NCI-H2227 (cell line): ENCODE measurements around the gene PRKCE.

Experiments used
- DNase-seq: peaks from one replicate; lab custom pipeline; 2025; ENCODE audit not compliant: unreplicated experiment; lab: John Stamatoyannopoulos, UW

The PRKCE gene

GRCh38 chr2:46157072-46157965 is 505.8 kb downstream of the PRKCE start:
- DNase-seq, result no peak

- DNase-seq, result no peak
Measured at GRCh38 chr2:46157966-46158310, 506.5 kb downstream of the PRKCE start.

- no peak for DNase-seq
Measured at GRCh38 chr2:46158661-46159060, 507.2 kb downstream of the PRKCE start.

DNA sequence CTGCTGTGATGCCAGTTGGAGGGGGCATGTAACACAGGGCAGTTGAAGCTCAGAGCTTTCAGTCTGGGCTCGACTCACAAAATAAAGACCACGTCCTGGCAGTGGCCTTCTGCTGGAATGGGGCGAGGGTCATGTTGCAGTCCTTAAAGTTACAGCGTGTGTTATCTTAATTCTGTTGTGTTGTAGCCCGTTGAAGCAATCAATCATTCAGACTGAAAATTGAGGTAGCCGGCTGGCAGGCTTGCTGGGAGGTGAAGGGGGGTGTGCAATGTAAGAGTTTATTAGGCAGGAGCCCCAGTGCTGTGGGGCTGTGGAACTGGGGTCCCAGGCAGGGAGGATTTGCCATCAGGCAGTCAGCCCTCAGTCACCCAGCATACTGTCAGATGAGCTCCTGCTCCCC is 508.9 kb downstream of the PRKCE start:
- no peak for DNase-seq

- no peak for DNase-seq
Measured at GRCh38 chr2:46161315-46161714, 509.8 kb downstream of the PRKCE start.

DNA sequence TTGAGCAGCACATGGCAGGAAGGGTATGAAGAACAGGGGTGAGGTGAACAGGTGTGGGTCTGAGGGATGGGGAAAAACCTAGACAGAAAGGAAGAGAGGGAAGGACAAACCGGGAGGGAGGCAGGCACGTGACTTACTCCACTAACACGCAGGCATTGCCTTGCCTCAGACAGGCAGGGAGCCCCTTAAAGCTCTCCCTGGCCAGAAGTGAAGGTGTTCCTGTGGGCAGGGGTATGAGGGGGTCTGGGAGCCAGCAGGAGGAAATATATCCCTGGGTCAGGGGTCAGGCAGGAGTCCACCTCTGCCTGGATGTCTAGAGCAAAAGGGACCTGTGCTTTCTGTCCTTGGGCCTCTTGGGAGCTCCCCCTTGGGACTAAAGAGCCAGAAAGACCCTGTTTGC is 510.4 kb downstream of the PRKCE start:
- DNase-seq, result no peak

- no peak for DNase-seq
Measured at GRCh38 chr2:46162329-46163097, 511.0 kb downstream of the PRKCE start.

DNA sequence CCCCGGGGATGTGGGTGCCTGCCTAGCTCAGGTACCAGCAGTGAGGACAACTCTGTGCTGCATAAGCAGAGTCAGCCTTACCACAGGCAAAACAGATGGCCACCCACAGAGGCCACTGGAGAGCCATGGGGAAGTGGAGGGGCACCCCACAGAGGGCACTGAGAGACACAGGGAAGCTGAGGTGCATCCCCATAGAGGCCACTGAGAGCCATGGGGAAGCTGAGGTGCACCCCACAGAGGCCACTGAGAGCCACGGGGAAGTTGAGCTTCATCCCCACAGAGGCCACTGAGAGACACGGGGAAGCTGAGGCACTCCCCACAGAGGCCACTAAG is 511.6 kb downstream of the PRKCE start:
- DNase-seq, result no peak

DNA sequence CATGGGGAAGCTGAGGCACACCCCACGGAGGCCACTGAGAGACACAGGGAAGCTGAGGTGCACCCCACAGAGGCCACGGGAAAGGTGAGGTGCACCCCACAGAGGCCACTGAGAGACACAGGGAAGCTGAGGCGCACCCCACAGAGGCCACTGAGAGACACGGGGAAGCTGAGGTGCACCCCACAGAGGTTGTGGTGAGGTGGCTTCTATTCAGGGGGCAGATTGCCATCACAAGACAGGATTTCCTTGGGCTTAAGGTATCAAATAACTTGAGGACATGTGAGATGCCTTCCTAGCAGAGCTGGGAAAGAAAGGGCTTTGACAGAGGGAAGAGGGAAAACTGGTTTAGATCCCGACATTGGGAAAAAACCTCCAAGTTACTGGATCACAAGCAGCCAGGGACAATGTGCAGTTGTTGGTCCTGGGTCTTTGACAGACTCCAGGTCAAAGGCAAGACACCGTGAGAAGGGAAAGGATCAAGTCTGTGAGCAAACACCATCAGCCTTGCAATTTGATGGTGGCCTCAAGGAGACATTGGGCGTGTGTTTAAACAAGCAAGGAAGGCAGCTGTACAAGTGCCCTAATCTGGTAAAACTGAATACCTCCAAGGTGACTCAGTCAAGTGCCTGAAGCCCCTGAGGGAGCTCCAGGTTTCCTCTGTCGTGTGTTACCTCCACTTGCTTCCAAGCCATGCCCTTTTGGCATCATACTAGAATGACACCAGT is 512.5 kb downstream of the PRKCE start:
- DNase-seq, result no peak

DNA sequence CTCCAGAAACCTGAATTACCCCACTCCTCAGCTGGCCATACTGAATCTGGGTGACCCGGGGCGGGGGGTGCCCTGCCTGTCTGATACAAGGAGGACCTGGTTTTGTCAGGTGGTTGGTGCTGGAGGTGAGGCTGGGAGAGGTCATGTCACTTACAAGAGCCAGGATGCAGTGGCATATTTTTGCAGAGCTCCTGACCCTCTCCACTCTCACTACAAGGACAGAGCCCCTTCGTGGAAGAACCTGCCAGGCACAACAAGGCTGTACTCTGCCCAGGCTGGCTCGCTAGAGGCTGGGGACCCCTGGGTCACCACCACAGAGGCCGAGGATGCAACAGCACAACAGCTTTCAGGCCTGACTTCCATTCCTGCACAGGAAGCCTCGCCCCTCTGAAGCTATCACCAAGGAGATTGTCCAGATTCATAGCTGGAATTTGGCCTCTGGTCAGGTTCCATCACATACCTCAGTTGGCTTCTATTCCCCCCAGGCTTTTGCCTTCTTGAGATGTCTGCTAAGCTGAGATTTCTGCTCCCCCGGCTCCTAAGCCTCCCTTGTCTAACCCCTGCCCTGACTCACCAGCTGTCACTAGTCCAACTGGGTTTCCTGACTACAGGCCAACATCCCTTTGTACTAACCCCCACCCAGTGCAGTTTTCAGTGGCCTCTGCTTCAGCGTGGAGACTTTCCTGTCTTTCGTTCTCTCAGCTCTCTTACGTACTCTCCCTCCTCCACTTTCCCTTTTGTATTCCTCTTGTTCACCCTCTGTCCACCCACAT is 513.2 kb downstream of the PRKCE start:
- DNase-seq, result no peak

DNA sequence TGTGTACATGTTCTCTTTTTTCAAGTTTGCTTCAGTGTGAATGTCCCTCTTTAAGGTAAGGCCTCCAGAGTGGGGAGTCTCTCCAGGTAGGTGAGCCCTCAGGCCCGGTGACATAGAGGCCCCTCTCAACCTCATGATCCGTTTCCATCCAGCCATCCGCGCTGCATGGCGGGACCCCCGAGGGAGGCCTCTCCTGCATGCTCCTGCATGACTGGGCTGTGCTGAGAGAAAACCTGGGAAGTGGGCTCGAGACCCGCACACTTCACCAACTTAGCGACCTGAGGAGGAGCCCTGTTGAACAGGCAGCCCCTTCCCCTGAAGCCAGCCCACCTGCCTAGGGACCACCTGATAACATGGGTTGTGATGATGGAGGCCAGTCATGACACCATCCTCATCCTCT is 514.4 kb downstream of the PRKCE start:
- DNase-seq, result no peak

- no peak for DNase-seq
Measured at GRCh38 chr2:46167406-46167805, 515.9 kb downstream of the PRKCE start.

DNA sequence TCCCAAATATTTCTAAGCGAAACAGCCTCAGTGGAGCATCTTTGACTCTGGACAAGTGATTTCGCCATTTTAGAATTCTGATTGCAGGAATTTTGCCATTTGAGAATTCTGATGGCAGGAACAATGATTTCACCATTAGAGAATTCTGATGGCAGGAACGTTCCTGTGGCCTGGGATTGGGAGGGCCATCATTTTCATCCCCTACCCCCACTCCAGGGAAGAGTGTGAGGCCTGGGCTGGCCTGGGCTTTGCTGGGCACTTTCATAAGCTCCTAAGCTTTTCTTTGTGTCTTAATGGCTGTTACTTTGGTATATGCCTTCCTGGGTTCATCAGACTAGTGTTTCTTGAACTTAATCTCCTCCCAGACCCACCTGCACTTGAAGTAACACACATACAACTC is 516.4 kb downstream of the PRKCE start:
- no peak for DNase-seq

DNA sequence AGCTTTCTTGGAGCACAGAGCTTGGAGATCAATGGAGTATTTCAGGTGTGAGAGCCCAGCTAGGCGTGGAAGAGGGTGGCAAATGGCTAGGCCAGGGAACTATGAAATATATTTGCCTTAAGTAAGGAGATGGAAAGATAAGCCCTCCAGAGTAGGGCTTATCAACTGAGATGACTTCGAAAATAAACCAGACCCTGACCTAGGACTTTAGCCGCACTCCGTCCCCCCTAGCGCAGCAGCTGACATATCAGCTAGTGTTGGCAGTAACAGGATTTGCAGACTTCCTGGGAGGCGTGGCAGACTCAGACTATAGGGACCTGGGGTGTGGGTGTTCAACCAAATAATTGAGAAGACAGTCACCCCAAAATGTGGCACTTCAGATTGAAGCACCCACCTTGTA is 518.0 kb downstream of the PRKCE start:
- DNase-seq, result no peak

GRCh38 chr2:46170026-46170425 is 518.6 kb downstream of the PRKCE start:
- no peak for DNase-seq

DNA sequence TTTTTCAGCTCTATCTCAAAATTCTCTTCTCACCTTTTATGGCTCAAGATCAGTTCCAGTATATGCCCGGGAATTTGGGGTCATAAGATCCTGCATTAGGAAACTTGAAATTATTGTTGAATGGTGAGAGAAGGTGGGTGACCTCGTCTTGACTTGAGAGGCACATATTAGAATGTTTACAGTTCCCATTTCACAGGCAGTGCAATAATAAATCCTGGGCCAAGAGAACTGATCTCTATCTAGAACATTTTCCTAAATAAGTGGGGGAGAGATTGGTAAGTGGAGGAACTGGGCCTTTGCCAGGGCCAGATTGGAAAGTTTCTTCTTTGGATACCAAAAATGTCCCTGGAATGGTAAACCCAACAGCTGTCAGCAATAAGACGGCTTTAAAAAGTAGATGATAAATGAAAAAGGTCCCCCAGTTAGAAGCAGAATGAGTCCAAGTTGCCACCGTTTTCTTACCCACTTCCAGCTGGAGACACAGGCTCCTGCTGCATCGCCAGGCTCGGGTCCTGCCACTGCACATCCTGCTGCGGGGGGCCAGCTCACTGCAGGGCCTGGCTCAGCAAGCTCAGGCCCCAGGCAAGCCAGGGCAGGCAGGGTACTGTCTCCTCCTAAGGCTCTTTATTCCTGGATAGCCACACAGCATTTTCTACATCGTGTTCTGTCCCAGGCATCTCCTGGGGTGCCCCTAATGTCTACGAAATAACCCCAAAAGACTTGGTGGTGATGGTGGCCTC is 519.3 kb downstream of the PRKCE start:
- DNase-seq, result no peak

GRCh38 chr2:46171411-46171953 is 520.0 kb downstream of the PRKCE start:
- no peak for DNase-seq

DNA sequence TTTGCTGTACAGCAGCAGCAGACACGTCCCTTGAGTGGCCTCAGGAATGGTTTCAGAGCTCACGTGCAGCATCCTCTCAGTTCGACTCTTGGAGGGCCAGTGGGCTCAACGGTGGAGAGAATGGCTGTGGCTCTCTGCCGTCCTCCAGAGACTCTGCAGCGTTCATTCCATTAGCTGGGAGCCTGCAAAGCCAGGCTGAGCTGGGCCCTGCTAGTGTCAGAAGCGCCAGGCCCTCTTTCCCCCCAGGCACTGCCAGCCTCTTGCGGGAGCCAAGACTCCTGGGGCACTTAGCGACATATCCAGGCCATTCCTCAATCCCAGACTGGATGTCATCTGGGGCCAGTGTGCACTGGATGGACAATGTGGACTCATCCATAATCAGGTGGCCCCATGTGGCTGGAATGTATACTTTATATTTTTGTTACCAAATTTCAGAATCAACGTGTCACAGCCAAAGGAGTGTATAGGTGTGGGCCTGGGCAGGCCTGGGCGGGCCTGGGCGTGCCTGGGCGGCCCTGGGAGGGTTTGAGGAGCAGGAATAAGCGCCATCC is 520.6 kb downstream of the PRKCE start:
- no peak for DNase-seq

GRCh38 chr2:46173030-46173429 is 521.6 kb downstream of the PRKCE start:
- no peak for DNase-seq
